ENCODE results near the gene ZNF573.
"Not testable (repeated sequence)": the region's sequence is repeated elsewhere in the genome, so short reads cannot be mapped to it uniquely, and the experiment has no call there.

ZNF573 gene

GRCh38 chr19:37779127-37780005, at the start of gene ZNF573:
Gene ZNF573 (minus strand): TSS chr19:37779586. CDS start chr19:37773729, 5,857 bp downstream.
- H3K4me3 ChIP-seq (replicated peaks; ENCODE audit: low read depth, low read length), result peak within 1 kb of the TSS; percentile 85
- peak; percentile 20 for TF ChIP-seq CTCF (IDR thresholded peaks at IDR 0.05; ENCODE audit: low read length, missing control alignments)
- DNase-seq (ENCODE audit: low read depth), result peak; percentile 93

GRCh38 chr19:37817180-37817981, 38.0 kb upstream of the ZNF573 start:
- peak; percentile 27 for DNase-seq (ENCODE audit: low read depth)
- H3K4me3 ChIP-seq (replicated peaks; ENCODE audit: low read depth, low read length), result peak overlapping the region; percentile 44
- TF ChIP-seq CTCF (IDR thresholded peaks at IDR 0.05; ENCODE audit: low read length, missing control alignments), result no peak

GRCh38 chr19:37815611-37816010, 36.2 kb upstream of the ZNF573 start:
- not testable (repeated sequence) for DNase-seq (ENCODE audit: low read depth); H3K4me3 ChIP-seq (replicated peaks; ENCODE audit: low read depth, low read length)

- TF ChIP-seq CTCF (IDR thresholded peaks at IDR 0.05; ENCODE audit: low read length, missing control alignments), result no peak
- no peak for DNase-seq (ENCODE audit: low read depth)
- H3K4me3 ChIP-seq (replicated peaks; ENCODE audit: low read depth, low read length), result no peak overlapping the region
Observed at GRCh38 chr19:37813340-37813739, 34.0 kb upstream of the ZNF573 start.

GRCh38 chr19:37809366-37809765, 30.0 kb upstream of the ZNF573 start:
- no peak for TF ChIP-seq CTCF (IDR thresholded peaks at IDR 0.05; ENCODE audit: low read length, missing control alignments)
- H3K4me3 ChIP-seq (replicated peaks; ENCODE audit: low read depth, low read length), result no peak overlapping the region
- no peak for DNase-seq (ENCODE audit: low read depth)

- no peak for DNase-seq (ENCODE audit: low read depth)
- no peak for TF ChIP-seq CTCF (IDR thresholded peaks at IDR 0.05; ENCODE audit: low read length, missing control alignments)
Observed at GRCh38 chr19:37803249-37803840, 24.0 kb upstream of the ZNF573 start.

More at GRCh38 chr19:37803249-37803840, 24.0 kb upstream of the ZNF573 start:
- no peak overlapping the region for H3K4me3 ChIP-seq (replicated peaks; ENCODE audit: low read depth, low read length)
